Measurements from ENCODE around the gene KCNC3.

KCNC3 gene

DNA sequence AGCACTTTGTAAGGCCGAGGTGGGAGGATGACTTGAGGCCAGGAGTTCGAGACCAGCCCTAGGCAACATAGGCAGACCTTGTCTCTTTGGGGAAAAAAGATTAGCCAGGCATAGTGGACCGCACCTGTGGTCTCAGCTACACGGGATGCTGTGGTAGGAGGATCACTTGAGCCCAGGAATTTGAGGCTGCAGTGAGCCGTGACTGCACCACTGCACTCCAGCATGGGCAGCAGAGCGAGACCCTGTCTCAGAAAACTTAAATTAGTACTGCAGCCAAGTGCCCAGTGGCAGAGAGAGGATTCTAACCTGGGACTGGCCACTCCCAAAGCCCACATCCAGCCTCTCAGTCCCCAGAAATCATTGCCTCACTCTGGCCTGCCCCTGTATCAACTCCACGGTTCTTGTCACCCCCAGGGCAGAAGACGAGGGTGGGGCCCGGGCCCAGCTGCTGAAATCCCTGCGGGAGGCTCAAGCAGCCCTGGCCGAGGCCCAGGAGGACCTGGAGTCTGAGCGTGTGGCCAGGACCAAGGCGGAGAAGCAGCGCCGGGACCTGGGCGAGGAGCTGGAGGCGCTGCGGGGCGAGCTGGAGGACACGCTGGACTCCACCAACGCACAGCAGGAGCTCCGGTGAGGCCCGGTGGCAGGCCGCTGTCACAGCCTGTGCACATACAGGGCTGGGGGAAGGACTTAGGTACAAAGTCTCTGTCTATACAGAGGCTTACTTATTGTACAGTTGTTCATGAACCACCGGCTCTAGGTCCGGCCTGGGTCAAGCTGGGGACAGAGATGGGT, 53.4 kb downstream of the KCNC3 start:
- no peaks in the 10 kb centered on the region for H3K9me3 Mint-ChIP-seq
- H3K27ac Mint-ChIP-seq, result peak overlapping the region in 1 of 3 experiments; percentile 78

DNA sequence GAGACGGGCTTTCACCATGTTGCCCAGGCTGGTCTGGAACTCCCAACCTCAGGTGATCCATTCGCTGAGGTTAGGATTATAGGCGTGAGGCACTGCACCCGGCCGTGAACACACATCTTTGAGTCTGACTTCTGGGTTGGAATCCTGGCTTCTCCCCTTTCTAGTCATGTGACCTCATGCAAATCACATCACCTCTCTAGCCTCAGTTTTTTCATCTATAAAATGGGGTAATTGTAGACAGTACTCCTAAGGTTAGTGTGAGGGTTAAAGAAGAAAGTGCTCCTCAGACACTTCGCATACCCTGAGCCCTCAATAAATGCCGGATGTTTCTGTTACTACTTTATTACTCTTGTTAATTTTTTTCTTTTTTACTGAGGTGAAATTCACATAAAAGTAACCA, 55.4 kb downstream of the KCNC3 start:
- Mint-ChIP-seq H3K36me3 (ENCODE audit: low read depth) (peaks cover 4% of the 10 kb centered on the region), H3K4me1 (no peaks in the 10 kb centered on the region), H3K27me3 (ENCODE audit: low read depth) (no peaks in the 10 kb centered on the region), H3K9me3 (no peaks in the 10 kb centered on the region), H3K27ac (no peak overlapping the region), H3K4me3 (no peak overlapping the region)
- TF ChIP-seq, protein P1, sequence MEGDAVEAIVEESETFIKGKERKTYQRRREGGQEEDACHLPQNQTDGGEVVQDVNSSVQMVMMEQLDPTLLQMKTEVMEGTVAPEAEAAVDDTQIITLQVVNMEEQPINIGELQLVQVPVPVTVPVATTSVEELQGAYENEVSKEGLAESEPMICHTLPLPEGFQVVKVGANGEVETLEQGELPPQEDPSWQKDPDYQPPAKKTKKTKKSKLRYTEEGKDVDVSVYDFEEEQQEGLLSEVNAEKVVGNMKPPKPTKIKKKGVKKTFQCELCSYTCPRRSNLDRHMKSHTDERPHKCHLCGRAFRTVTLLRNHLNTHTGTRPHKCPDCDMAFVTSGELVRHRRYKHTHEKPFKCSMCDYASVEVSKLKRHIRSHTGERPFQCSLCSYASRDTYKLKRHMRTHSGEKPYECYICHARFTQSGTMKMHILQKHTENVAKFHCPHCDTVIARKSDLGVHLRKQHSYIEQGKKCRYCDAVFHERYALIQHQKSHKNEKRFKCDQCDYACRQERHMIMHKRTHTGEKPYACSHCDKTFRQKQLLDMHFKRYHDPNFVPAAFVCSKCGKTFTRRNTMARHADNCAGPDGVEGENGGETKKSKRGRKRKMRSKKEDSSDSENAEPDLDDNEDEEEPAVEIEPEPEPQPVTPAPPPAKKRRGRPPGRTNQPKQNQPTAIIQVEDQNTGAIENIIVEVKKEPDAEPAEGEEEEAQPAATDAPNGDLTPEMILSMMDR (IDR thresholded peaks at IDR 0.05; ENCODE audit: unreplicated experiment in 3 of 3), result no peak

More for the DNA sequence above, 53.4 kb downstream of the KCNC3 start:
- no peaks in the 10 kb centered on the region for H3K27me3 Mint-ChIP-seq (ENCODE audit: low read depth)
- peaks cover 4% of the 10 kb centered on the region for H3K36me3 Mint-ChIP-seq (ENCODE audit: low read depth)
- H3K4me1 Mint-ChIP-seq, result no peaks in the 10 kb centered on the region
- TF ChIP-seq, protein P1 (IDR thresholded peaks at IDR 0.05; ENCODE audit: unreplicated experiment in 3 of 3), result no peak
- no peak overlapping the region for H3K4me3 Mint-ChIP-seq

DNA sequence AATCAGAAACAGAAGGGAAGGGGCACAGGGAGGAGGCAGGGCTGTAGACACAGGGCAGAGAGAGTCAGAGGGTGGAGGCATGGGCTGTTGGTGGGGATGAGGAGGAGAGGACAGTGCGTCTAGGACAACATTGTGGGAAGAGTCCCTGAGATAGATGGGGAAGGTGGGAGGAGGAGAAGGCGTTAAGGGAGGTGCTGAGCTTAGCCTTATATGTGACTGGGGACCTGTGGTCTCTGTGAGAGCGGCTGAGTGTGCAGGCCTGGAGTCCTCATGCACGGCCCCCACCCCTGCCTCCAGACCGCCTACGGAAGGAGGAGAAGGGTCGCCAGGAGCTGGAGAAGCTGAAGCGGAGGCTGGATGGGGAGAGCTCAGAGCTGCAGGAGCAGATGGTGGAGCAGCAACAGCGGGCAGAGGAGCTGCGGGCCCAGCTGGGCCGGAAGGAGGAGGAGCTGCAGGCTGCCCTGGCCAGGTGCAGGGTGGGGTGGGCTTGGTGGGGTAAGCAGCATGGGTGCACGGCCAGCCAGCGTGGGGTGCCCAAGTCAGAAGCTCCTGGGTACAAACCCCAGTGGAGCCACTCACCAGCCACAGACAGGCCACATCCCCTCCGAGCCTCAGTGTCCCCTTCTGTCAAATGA, 56.8 kb downstream of the KCNC3 start:
- no peaks in the 10 kb centered on the region for H3K4me1 Mint-ChIP-seq
- TF ChIP-seq, protein P1 (IDR thresholded peaks at IDR 0.05; ENCODE audit: unreplicated experiment in 3 of 3), result no peak
- no peaks in the 10 kb centered on the region for H3K9me3 Mint-ChIP-seq
- no peak overlapping the region for H3K4me3 Mint-ChIP-seq
- H3K36me3 Mint-ChIP-seq (ENCODE audit: low read depth), result peaks cover 4% of the 10 kb centered on the region
- H3K27me3 Mint-ChIP-seq (ENCODE audit: low read depth), result no peaks in the 10 kb centered on the region
- H3K27ac Mint-ChIP-seq, result no peak overlapping the region

DNA sequence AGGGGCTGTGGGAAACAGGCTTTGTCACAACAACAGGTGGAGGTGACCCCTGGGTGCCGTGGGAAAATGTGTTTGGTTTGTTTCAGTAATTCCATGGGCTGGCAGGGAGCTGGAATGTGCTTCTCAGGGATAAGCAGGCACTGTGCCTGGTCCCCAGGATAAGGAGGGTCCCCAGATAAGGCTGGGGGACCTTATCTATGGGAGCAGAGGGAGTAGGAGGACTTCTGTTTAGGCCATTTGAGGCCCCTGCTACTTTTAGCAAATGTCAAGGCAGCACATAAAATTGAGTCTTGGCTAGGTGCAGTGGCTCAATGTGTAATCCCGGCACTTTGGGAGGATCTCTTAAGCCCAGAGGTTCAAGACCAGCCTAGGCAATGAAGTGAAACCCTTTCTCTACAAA, 59.5 kb downstream of the KCNC3 start:
- Mint-ChIP-seq H3K9me3 (no peaks in the 10 kb centered on the region), H3K36me3 (ENCODE audit: low read depth) (no peaks in the 10 kb centered on the region), H3K4me1 (no peaks in the 10 kb centered on the region), H3K27me3 (ENCODE audit: low read depth) (peaks cover 7% of the 10 kb centered on the region), H3K27ac (no peak overlapping the region), H3K4me3 (no peak overlapping the region)
- TF ChIP-seq, protein P1 (IDR thresholded peaks at IDR 0.05; ENCODE audit: unreplicated experiment in 3 of 3), result no peak

DNA sequence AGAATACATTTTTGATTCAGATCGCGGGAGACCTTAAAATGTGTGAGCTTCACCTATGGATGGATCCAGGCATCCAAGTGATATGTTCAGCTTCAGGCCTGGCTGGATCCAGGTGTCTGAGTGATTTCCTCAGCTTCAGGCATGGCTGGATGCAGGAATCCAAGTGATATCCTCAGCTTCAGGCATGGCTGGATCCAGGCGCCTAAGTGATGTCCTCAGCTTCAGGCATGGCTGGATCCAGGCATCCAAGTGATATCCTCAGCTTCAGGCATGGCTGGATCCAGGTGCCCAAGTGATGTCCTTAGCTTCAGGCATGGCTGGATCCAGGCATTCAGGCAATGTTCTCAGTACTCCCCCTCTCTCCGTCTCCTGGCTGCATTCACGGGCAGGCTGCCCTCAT, 60.7 kb downstream of the KCNC3 start:
- peaks cover 7% of the 10 kb centered on the region for H3K27me3 Mint-ChIP-seq (ENCODE audit: low read depth)
- H3K9me3 Mint-ChIP-seq, result no peaks in the 10 kb centered on the region
- no peaks in the 10 kb centered on the region for H3K4me1 Mint-ChIP-seq
- TF ChIP-seq, protein P1 (IDR thresholded peaks at IDR 0.05; ENCODE audit: unreplicated experiment in 3 of 3), result no peak
- no peak overlapping the region for H3K27ac Mint-ChIP-seq
- no peaks in the 10 kb centered on the region for H3K36me3 Mint-ChIP-seq (ENCODE audit: low read depth)
- H3K4me3 Mint-ChIP-seq, result no peak overlapping the region

All from nephron (organoid).